GM12878 (cell line): ENCODE data around the gene LYPLAL1.

Experiments
- FOXM1 ChIP-seq: IDR thresholded peaks from 2 replicates; pipeline ENCODE4 v1.6.1; 2012; ENCODE audit warnings: low read depth, mild to moderate bottlenecking, inconsistent platforms, low read length, moderate library complexity
- PML ChIP-seq: IDR thresholded peaks from 2 replicates; pipeline ENCODE4 v1.6.1; 2012; ENCODE audit warnings: low read length, inconsistent platforms
- TF ChIP-seq, protein P1 (sequence below), 3 experiments: IDR thresholded peaks in 2 of 3; conservative IDR thresholded peaks in 1 of 3; 2 replicates each; pipeline ENCODE4 v1.5.1; 2011; ENCODE audit warnings: low read depth in 3 of 3, low read length in 3 of 3, mild to moderate bottlenecking in 3 of 3, control low read depth in 2 of 3, moderate library complexity in 2 of 3, inconsistent platforms in 1 of 3, mixed read lengths in 1 of 3; ENCODE audit not compliant: control insufficient read depth in 2 of 3, insufficient read depth in 1 of 3; ENCODE audit errors: extremely low read depth in 1 of 3

DNA sequence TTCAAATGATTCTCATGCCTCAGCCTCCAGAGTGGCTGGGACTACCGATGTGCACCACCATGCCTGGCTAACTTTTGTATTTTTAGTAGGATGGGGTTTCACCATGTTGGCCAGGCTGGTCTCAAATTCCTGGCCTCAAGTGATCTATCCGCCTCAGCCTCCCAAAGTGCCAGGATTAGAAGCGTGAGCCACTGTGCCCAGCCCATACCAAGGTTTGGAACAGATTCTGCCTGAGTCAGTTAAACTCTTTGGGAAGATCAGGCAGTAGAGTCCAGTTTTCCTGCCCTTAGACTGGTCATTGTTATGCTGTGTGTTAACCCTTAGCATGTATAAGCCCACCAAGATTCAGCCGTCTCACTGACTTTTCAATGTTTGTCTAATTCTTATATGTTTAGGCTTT lies 48.3 kb upstream of the LYPLAL1 start:
- TF ChIP-seq PML (no peak), FOXM1 (no peak)
- TF ChIP-seq, protein P1, sequence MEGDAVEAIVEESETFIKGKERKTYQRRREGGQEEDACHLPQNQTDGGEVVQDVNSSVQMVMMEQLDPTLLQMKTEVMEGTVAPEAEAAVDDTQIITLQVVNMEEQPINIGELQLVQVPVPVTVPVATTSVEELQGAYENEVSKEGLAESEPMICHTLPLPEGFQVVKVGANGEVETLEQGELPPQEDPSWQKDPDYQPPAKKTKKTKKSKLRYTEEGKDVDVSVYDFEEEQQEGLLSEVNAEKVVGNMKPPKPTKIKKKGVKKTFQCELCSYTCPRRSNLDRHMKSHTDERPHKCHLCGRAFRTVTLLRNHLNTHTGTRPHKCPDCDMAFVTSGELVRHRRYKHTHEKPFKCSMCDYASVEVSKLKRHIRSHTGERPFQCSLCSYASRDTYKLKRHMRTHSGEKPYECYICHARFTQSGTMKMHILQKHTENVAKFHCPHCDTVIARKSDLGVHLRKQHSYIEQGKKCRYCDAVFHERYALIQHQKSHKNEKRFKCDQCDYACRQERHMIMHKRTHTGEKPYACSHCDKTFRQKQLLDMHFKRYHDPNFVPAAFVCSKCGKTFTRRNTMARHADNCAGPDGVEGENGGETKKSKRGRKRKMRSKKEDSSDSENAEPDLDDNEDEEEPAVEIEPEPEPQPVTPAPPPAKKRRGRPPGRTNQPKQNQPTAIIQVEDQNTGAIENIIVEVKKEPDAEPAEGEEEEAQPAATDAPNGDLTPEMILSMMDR (IDR thresholded peaks at IDR 0.05 in 2 of 3, conservative IDR thresholded peaks at IDR 0.05 in 1 of 3; ENCODE audit: control insufficient read depth in 2 of 3, extremely low read depth in 1 of 3, insufficient read depth in 1 of 3, low read depth in 3 of 3, low read length in 3 of 3), result no peak
